H1 (cell line): ENCODE data around the gene TSC1. TPM values are rescaled to one million over a fixed set of nuclear protein-coding genes. Genes with fewer than 3 reads are reported as not detected.

Source experiments
- ASH2L ChIP-seq: fragments of 200-600, 300-600 bp; sonication (generic); IDR thresholded peaks from one replicate; pipeline ENCODE4 v1.7.1; 2017; ENCODE audit warnings: low read length
- CTBP2 ChIP-seq: IDR thresholded peaks from 2 replicates; pipeline ENCODE4 v1.7.0; 2011; ENCODE audit warnings: borderline replicate concordance, mild to moderate bottlenecking, moderate library complexity, mixed read lengths, low read length; ENCODE audit not compliant: insufficient read depth, insufficient read length
- KDM5A ChIP-seq: fragments of 200-600 bp; IDR thresholded peaks from 2 replicates; pipeline ENCODE4 v1.7.1; 2012; ENCODE audit warnings: mild to moderate bottlenecking, low read length, inconsistent platforms, mixed read lengths
- RAD21 ChIP-seq, 2 experiments: IDR thresholded peaks in 1 of 2; conservative IDR thresholded peaks in 1 of 2; 2 replicates each; pipeline ENCODE4 v1.6.1; 2011; ENCODE audit warnings: low read depth in 2 of 2, low read length in 2 of 2, improper control_type of control experiment in 1 of 2, inconsistent platforms in 1 of 2, mild to moderate bottlenecking in 1 of 2, moderate library complexity in 1 of 2
- polyA plus RNA-seq, 7 experiments: library from polyadenylated mRNA; depleted of rRNA in 3 of 7; stranded (reverse) in 5 of 7; unstranded in 2 of 7; fragments of >200 nt in 5 of 7; fragments of 200-250 nt in 2 of 7; gene quantifications; 1 replicate in 5 of 7; 2 replicates in 1 of 7; 4 replicates in 1 of 7; pipeline versions ENCODE4 v1.2.1 to v1.2.3, GENCODE V29; 2011 to 2013; ENCODE audit warnings: missing spikeins in 2 of 7, mixed read lengths in 2 of 7
- total RNA-seq: library from RNA; stranded (reverse); fragmentation: NEBNext Ultra II Directional; extraction: Animal tissue kit (Norgen Biotek cat#: 25700); gene quantifications from 2 replicates; pipeline ENCODE4 v1.2.1, GENCODE V29; 2021

The TSC1 gene
- total and polyA plus RNA-seq, 2 of the 8 experiments (the other 6 are each of a cell fraction or from before 2014, with no cell fraction given) = 37.2 to 46.0 TPM

DNA sequence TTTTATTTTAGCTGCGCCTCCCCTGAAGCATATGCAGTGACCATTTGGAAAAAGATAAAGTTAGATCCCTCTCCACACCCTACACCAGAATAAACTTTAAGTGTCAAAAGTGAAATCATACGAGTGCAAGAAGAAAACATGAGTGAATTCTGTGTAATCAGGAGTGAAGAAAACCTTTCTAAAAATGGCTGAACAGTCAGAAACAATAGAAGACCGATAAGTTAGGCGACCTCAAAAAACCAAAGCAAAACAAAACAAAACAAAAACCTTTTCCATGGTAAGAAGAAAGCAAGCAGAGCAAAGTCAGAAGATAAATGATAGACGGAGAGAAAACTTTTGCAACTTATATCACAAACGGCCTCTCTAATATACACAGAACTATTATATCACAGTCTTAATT is 16.6 kb upstream of the TSC1 start (continued):
- TF ChIP-seq RAD21 (IDR thresholded peaks at IDR 0.05 in 1 of 2, conservative IDR thresholded peaks at IDR 0.05 in 1 of 2; ENCODE audit: low read depth in 2 of 2, low read length in 2 of 2) (no peak), ASH2L (no peak), CTBP2 (no peak), KDM5A (no peak)
- TF ChIP-seq, all 59 proteins: peak for 0
